DOHH2 (cell line): ENCODE results near the gene C12orf57.

Source experiments
- CTCF ChIP-seq: fragments of 200-600 bp; sonication (generic); IDR thresholded peaks from one replicate; pipeline ENCODE4 v1.5.1; 2014; ENCODE audit warnings: antibody characterized with exemption, mild to moderate bottlenecking, low read depth, low read length; ENCODE audit not compliant: poor library complexity, severe bottlenecking
- EZH2phosphoT487 ChIP-seq: fragments of 200-600 bp; sonication (generic); IDR thresholded peaks from 2 replicates; pipeline ENCODE4 v1.6.1; 2017; ENCODE audit warnings: borderline replicate concordance, mild to moderate bottlenecking, antibody characterized with exemption, low read length, moderate library complexity, mixed read lengths

GRCh38 chr12:6954316-6955107, 10.7 kb downstream of the C12orf57 start:
- no peak for TF ChIP-seq CTCF
- TF ChIP-seq EZH2phosphoT487 = no peak
